GM12878 (cell line): ENCODE data around the gene OR51G2. TPM values are rescaled to one million over a fixed set of nuclear protein-coding genes. Genes with fewer than 3 reads are reported as not detected.

ENCODE experiments used
- ATAC-seq: fragments of 200-7000 bp; cut with Tn5 transposase; 3 replicates; pipeline ENCODE4 v1.9.1; 2020; ENCODE audit warnings: mild to moderate bottlenecking, moderate library complexity
- BruUV-seq: library from RNA; stranded (reverse); fragments of 400-500 nt; replicated peaks from 2 replicates; lab custom pipeline; 2021; lab: Mats Ljungman, UMichigan
- CTCF ChIA-PET: fragments of 300-600 bp; sonication (Branson Sonifier 250); formaldehyde crosslinking; extraction: SDS; loops from one replicate; lab custom pipeline; 2021; ENCODE audit warnings: inconsistent platforms; lab: Yijun Ruan, JAX
- POLR2A ChIA-PET: fragments of 350-600 bp; formaldehyde crosslinking; extraction: SDS; loops from one replicate; lab custom pipeline; 2021; ENCODE audit warnings: inconsistent platforms; lab: Charles Lee
- RAD21 ChIA-PET: fragments of 300-600 bp; sonication (Branson Sonifier 250); formaldehyde crosslinking; loops from one replicate; lab custom pipeline; 2023; ENCODE audit warnings: antibody characterized with exemption; ENCODE audit not compliant: unreplicated experiment; lab: Charles Lee
- SMC1A ChIA-PET: fragments of 300-600 bp; sonication (Branson Sonifier 250); formaldehyde crosslinking; loops from one replicate; lab custom pipeline; 2023; ENCODE audit not compliant: unreplicated experiment, uncharacterized antibody; lab: Charles Lee
- DNase-seq: peaks from one replicate; pipeline ENCODE4 v3.0.0-alpha.2; 2011; ENCODE audit warnings: low read depth, low spot score
- FAIRE-seq: peaks from 3 replicates; lab custom pipeline; 2011; peaks lifted over from hg19 to GRCh38; lab: Jason Lieb, UNC
- H2AFZ ChIP-seq: 2 replicates; pipeline ENCODE4 v1.6.0; 2011; ENCODE audit warnings: low read depth, low read length, control low read depth; ENCODE audit not compliant: control insufficient read depth
- H3K27ac ChIP-seq: 2 replicates; pipeline ENCODE4 v1.5.1; 2011; ENCODE audit warnings: control low read depth; ENCODE audit not compliant: control insufficient read depth, insufficient read depth
- H3K27me3 ChIP-seq, 2 experiments: replicated peaks in 1 of 2; 2 replicates each; pipeline versions ENCODE4 v1.6.0 to v1.6.1; 2011; ENCODE audit warnings: low read length in 1 of 2; ENCODE audit not compliant: control insufficient read depth in 2 of 2, insufficient read depth in 2 of 2
- H3K36me3 ChIP-seq, 2 experiments: 2 replicates each; pipeline ENCODE4 v1.5.1; 2011; ENCODE audit warnings: low read length in 1 of 2; ENCODE audit not compliant: control insufficient read depth in 2 of 2, insufficient read depth in 2 of 2
- H3K4me1 ChIP-seq: 2 replicates; pipeline ENCODE4 v1.6.1; 2011; ENCODE audit warnings: mild to moderate bottlenecking, low read length, moderate library complexity, mixed read lengths; ENCODE audit not compliant: control insufficient read depth, insufficient read depth
- H3K4me2 ChIP-seq: 2 replicates; pipeline ENCODE4 v1.6.0; 2011; ENCODE audit warnings: control low read depth; ENCODE audit not compliant: control insufficient read depth, insufficient read depth
- H3K4me3 ChIP-seq: fragments of 200-600 bp; sonication (generic); 2 replicates; pipeline ENCODE4 v1.5.1; 2016
- H3K79me2 ChIP-seq: 2 replicates; pipeline ENCODE4 v1.6.0; 2011; ENCODE audit warnings: low read length; ENCODE audit not compliant: control insufficient read depth, insufficient read depth
- H3K9ac ChIP-seq: 2 replicates; pipeline ENCODE4 v1.8.0; 2011; ENCODE audit warnings: low read length, control low read depth, mixed read lengths; ENCODE audit not compliant: control insufficient read depth, insufficient read depth
- H3K9me3 ChIP-seq: replicated peaks from 3 replicates; pipeline ENCODE4 v1.5.1; 2011; ENCODE audit warnings: mild to moderate bottlenecking, low read length; ENCODE audit not compliant: control insufficient read depth, insufficient read depth
- H4K20me1 ChIP-seq: 2 replicates; pipeline ENCODE4 v1.6.0; 2011; ENCODE audit not compliant: control insufficient read depth, insufficient read depth
- CBFB ChIP-seq: IDR thresholded peaks from 2 replicates; pipeline ENCODE4 v1.6.1; 2016; ENCODE audit warnings: antibody characterized with exemption, low read depth
- DPF2 ChIP-seq: fragments of 450-650 bp; IDR thresholded peaks from 2 replicates; pipeline ENCODE4 v1.6.1; 2017; ENCODE audit warnings: mild to moderate bottlenecking
- EED ChIP-seq: sonication (generic); IDR thresholded peaks from 2 replicates; pipeline ENCODE4 v1.6.1; 2016; ENCODE audit warnings: antibody characterized with exemption, low read depth
- KAT2A ChIP-seq: conservative IDR thresholded peaks from 2 replicates; pipeline ENCODE4 v1.6.1; 2011; ENCODE audit warnings: low read depth, low read length; ENCODE audit not compliant: control insufficient read depth
- KDM1A ChIP-seq: fragments of 200-600 bp; sonication (generic); IDR thresholded peaks from 2 replicates; pipeline ENCODE4 v1.6.1; 2016; ENCODE audit warnings: borderline replicate concordance
- RUNX3 ChIP-seq: IDR thresholded peaks from 2 replicates; pipeline ENCODE4 v1.6.1; 2012; ENCODE audit warnings: low read length, inconsistent platforms
- SMAD5 ChIP-seq: IDR thresholded peaks from 2 replicates; pipeline ENCODE4 v1.6.1; 2016; ENCODE audit warnings: antibody characterized with exemption, low read depth
- STAT1 ChIP-seq: fragments of 450-650 bp; conservative IDR thresholded peaks from 2 replicates; pipeline ENCODE4 v1.6.1; 2014; ENCODE audit warnings: antibody characterized with exemption, mild to moderate bottlenecking
- SUPT20H ChIP-seq: IDR thresholded peaks from 2 replicates; pipeline ENCODE4 v1.6.1; 2011; ENCODE audit warnings: low read depth, mild to moderate bottlenecking, low read length, moderate library complexity, borderline replicate concordance; ENCODE audit not compliant: control insufficient read depth
- ZBED1 ChIP-seq: IDR thresholded peaks from 2 replicates; pipeline ENCODE4 v1.6.1; 2016; ENCODE audit warnings: borderline replicate concordance
- ZBTB33 ChIP-seq: fragments of 450-650 bp; IDR thresholded peaks from 2 replicates; pipeline ENCODE4 v1.6.1; 2017; ENCODE audit warnings: mild to moderate bottlenecking
- WGBS: methylation state at CpG from one replicate; pipeline ENCODE4 v1.1.6; 2016; ENCODE audit warnings: low lambda C conversion rate; ENCODE audit not compliant: insufficient replicate concordance, insufficient coverage; ENCODE audit errors: missing lambda C conversion rate; 5-methylcytosine and 5-hydroxymethylcytosine counted together
- in situ Hi-C: fragments of 300-500 bp; cut with MboI; formaldehyde crosslinking; loops from 9 replicates; pipeline ENCODE4 v1.14.3; 2018; ENCODE audit warnings: mixed read lengths
- intact Hi-C: fragments of 100-400 bp; cut with micrococcal nuclease; formaldehyde crosslinking; loops from one replicate; pipeline ENCODE4 v1.14.2; 2022; ENCODE audit not compliant: unreplicated experiment
- polyA plus RNA-seq, 11 experiments: library from polyadenylated mRNA; depleted of rRNA in 4 of 11; unstranded in 6 of 11; stranded (reverse) in 5 of 11; fragments of >200 nt; fragmentation: Nextera tagmentation in 4 of 11; fragmentation: Illumina TruSeq in 1 of 11; extraction: Ambion mirVana in 4 of 11; extraction: Trizol in 1 of 11; gene quantifications; 1 replicate in 1 of 11; 2 replicates in 10 of 11; pipeline versions ENCODE4 v1.2.1 to v1.2.3, GENCODE V29; 2011 to 2016; ENCODE audit warnings: inconsistent platforms in 2 of 11, missing spikeins in 2 of 11, low read depth in 1 of 11
- total RNA-seq, 4 experiments: library from RNA; depleted of rRNA in 3 of 4; stranded (reverse); fragments of >200 nt in 3 of 4; fragmentation: Illumina TruSeq in 1 of 4; extraction: Trizol in 1 of 4; gene quantifications; 2 replicates each; pipeline versions ENCODE4 v1.2.1 to v1.2.3, GENCODE V29; 2013 to 2021

Gene OR51G2
- total and polyA plus RNA-seq, 10 of the 15 experiments (the other 5 are each of a cell fraction or from before 2014, with no cell fraction given) = not detected

GRCh38 chr11:4891996-4892640 lies 27.0 kb downstream of the OR51G2 start:
- Histone ChIP-seq H3K27ac (no peak overlapping the region), H3K36me3 (no peaks in the 10 kb centered on the region), H3K4me1 (no peaks in the 10 kb centered on the region), H3K9ac (no peak overlapping the region), H3K9me3 (no peaks in the 10 kb centered on the region), H4K20me1 (no peaks in the 10 kb centered on the region), H3K4me3 (no peak overlapping the region), H3K79me2 (no peaks in the 10 kb centered on the region), H3K27me3 (no peaks in the 10 kb centered on the region), H3K4me2 (no peak overlapping the region), H2AFZ (no peak overlapping the region)
- DNase-seq (no peak), FAIRE-seq (no peak), ATAC-seq (0 out of 3 replicates have a peak, but pooled peaks have one; percentile 38)
- TF ChIP-seq CBFB = no peak
- no peak for TF ChIP-seq ZBTB33
- no peak for TF ChIP-seq STAT1
- no peak for TF ChIP-seq KDM1A
- no peak for TF ChIP-seq RUNX3
- no peak for TF ChIP-seq DPF2
- no peak for TF ChIP-seq SMAD5
- TF ChIP-seq SUPT20H = no peak
- TF ChIP-seq ZBED1 = no peak
- TF ChIP-seq KAT2A = no peak
- no peak for TF ChIP-seq EED
- POLR2A ChIA-PET = no interaction called here
- intact Hi-C loops (no loop called here), in situ Hi-C loops (no loop called here)
- RAD21 ChIA-PET = no interaction called here
- no TSS peak for BruUV-seq
- WGBS = 41% methylated on average over 1 of the region's 1 CpG
- CTCF ChIA-PET = no interaction called here
- SMC1A ChIA-PET = no interaction called here
